Hematopoietic multipotent progenitor cell (in vitro differentiated cells): Measurements from ENCODE around the gene API5. TPM values are rescaled to one million over a fixed set of nuclear protein-coding genes. Genes with fewer than 3 reads are reported as not detected.
"Not testable (repeated sequence)": the region's sequence is repeated elsewhere in the genome, so short reads cannot be mapped to it uniquely, and the experiment has no call there.

ENCODE experiments used
- DNase-seq, 3 donors: peaks; one replicate each; pipeline ENCODE4 v3.0.0-alpha.2; 2011 to 2015; ENCODE audit warnings: low read depth in 2 of 3, low spot score in 2 of 3
- total RNA-seq: library from RNA; depleted of rRNA; stranded (reverse); fragments of >200 nt; gene quantifications from one replicate; pipeline ENCODE4 v1.2.3, GENCODE V29; 2012

API5 gene
- 32.9 TPM for total RNA-seq

DNA sequence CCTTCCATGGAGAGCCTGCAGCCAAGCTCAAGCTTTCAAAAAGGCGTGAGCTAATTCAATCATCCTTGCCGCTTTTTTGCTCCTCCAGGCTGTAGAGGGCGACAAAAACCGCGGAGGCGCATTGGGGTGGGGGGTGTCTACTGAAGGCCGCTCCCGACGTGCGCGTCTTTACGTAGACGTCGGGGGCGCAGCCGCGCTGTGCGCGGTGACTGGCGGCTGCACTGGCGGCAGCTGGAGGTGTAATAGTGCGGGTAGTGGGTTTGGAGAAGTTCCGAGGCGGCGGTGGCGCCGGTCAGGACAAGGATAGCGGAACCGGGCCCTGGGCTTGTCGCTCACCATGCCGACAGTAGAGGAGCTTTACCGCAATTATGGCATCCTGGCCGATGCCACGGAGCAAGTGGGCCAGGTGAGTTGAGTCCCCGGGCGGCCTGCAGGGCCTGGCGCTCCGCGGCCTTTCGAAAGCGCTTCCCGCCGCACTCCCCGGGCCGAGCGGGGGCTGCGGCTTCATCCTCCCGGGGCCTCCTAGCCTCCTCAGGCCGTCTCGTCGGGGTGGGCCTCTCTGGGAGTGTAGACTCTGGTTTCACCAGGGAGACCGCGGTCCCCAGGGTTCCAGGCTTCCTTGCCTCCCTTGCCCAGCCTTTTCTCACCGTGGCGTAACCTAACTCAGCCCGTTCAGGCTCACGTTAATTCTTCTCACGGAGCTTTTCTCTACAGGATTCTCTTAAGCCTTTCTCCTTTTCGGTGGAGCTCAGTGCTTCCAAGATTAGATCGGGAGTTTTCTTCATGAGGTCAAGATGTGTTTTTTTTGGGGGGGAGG, at the start of gene API5:
Gene API5 (plus strand): TSS at position 206 of the 817 bp plus-strand sequence. CDS start 132 bp downstream, at position 338.
- peak; percentile 82 to 98 (median 97) for DNase-seq

DNA sequence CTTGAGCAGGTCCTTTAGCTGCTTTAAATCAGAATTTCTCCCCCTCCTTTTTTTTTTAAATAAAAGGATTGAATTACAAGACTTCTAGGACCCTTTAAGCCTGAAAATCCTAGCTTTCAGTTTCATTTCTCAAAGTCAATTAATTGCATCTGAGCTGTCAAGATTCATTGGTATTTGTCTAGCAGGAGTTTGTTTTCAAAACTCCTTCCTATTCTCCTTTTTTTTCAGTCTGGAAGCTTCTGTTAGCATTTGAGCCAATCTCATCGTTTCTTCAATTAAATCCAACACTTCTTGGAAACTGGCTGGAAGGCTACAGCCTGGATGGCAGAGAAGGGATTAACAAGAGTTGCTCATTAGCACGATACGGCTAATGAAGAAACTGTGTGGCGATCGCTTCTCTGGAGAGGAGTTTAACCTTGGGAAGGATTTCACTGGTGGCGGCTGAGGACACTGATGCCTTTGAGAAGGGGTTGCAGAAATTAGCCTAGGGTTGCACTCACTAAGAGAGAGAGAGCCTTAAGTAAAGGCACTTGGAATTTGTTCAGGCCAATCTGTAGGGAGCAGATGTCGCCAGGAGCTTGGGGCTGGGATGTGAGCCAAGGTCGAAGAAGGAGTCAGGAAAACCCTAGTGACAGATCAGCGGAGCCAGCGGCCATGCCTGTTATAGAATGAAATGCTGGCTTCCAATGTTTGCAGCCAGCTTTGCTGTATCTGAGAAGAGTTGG, 43.8 kb upstream of the API5 start:
- no peak for DNase-seq

DNA sequence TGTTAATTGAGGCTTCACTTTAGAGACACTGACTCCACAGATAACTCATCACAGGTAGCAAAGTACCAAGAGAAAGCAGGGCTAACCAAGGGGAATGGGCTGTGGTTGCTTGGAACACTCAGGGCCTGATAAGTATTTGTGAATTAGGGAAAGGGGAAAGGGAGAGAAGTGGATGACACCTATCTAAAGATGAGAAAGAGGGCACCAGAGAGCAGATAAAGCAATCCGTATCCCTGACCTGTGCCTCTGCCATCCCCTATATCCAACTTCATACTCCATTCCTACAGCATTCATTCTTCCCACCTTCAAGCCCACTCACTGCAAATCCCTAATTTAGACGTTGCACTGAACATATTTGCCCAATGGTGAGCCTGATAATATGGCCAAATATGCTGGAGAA, 43.0 kb upstream of the API5 start:
- DNase-seq, result no peak

DNA sequence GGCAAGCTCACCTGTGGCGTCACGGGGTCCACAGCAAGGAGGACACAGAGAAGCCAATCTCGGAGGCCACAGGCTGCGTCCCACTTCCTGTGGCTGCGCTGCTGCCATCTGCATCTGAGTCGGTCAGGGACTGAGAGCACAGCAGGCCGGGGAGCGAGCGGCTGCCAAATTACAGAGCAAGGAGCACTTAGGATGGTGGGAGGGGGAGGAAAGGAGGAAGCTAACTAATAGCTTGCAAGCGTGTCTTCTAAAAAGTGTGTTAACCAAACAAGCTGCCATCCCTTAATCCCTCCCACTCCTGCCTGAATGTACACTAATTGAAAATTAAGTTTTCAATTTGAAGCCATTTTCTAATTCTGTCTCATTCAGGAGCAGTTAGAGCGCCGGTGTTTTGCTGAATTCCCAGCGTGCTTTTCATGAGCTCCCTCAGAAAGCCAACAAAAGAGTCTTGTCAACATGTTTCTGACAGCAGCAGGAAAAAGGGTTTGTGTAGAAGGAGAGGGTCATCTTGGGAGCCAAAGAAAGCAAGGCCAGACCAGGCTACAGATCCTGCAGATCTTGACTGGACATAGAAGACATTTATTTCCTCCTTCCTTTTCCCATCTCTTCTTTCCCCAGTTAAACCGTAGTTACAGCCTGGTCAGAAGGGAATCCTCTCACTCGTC, 42.4 kb upstream of the API5 start:
- DNase-seq, result peak in 1 of 3 donors; percentile 4

DNA sequence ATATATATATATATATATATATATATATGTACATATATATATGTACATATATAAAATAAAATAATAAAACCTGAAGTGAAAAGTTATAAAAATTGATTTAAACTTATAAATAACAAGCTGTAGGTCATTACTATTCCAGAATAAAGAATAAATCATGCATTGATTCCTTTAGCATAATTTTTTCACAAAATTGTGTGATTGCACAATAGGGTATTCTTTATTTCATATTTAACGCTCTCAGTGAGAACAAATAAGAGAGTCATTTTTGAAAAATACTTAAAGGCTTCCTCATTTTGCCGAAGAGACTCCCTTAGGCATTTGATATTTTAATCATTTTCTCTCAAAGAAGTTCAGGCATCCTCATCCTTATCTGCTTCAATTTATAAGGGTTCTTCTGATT, 41.3 kb upstream of the API5 start:
- DNase-seq, result no peak

DNA sequence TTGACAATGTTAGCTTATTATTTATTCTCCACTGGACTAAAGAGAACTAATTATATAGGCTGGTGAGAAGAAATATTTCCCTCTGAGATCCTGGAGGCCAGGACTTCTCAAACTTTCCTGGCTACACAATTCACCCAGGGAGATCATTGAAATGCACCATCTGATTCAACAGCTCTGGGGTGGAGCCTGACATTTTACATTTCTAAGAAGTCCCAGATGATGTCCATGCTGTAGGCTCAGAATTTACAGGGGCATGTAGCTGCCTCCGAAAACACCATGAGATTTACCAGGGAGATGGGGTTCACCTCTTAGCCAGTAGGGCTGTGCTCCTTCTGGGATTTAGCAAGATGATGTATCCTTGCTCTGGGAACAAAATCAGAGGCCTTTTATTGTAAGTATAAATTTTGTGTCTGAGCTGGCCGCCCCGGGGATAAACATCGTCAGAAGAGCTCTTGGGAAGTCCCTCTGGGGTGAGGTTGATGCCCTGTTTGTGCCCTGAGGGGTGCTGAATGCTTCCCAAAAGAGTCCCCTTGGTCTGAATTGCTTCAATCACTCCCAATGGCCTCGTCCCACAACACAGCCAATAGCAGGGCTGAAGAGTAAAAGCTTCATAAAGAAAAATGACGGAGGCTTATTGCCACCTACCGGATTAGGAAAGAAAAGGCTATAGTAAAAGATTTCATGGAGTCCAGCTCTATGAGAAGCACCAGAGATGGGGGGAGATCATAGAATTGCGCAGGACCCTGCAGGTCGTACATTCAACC, 33.4 kb upstream of the API5 start:
- peak in 1 of 3 donors; percentile 42 for DNase-seq

DNA sequence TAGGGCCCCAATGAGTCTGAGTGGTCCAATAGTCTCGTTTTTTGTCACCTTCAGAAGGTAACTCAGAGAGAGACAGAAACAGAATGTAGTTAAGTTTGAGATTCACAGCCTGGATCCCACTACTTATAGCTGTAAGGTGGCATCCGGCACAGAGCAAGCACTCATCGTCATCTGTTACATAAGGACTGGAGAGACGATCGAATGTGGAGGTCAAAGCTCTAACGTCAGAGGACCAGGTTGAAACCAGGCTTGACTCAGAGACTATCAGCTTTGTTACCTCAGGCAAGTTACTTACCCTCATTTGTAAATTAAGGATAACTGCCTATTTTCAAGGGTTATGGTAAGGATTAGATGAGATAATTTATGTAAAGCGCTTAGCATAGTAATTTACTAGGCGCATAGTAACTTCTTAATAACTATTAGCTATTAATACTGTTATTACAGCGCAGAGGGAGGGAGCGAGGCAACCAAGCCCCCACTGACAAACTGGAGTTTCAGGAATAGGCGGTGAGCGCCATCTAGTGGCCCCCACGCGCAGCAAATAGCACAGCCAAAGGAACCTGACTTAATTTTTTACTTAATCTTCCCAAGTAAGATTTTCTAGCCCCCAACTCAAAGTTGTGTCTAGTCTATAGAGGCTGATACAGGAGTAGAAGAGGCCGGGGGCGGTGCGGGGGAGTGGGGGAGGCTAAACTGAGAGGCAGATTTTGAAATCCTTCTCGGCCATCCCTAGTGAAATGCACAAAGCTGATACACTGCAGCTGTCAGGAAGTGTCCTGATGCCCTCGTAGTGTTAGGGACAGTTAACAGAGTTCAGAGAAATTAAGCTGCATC, 29.0 kb upstream of the API5 start:
- DNase-seq, result peak; percentile 11 to 45 (median 19)

DNA sequence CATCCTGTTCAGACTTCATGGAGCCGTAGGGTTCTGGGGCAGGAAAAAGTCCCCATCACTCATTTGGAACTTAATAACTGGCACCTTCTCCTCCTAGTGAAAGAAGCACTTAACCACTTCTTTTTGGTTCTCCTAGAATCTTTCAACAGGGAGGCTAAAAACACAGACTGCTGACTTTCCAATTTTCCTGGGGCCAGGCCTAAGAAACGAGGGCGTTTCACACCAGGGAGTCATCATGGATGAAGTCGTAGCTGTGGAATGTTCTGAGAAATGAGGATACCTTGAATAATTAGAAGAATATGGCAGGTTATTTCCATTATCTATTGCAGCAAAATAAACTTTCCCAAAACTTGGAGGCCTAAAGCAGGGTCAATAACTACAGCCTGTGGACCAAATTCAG, 26.0 kb upstream of the API5 start:
- no peak for DNase-seq

DNA sequence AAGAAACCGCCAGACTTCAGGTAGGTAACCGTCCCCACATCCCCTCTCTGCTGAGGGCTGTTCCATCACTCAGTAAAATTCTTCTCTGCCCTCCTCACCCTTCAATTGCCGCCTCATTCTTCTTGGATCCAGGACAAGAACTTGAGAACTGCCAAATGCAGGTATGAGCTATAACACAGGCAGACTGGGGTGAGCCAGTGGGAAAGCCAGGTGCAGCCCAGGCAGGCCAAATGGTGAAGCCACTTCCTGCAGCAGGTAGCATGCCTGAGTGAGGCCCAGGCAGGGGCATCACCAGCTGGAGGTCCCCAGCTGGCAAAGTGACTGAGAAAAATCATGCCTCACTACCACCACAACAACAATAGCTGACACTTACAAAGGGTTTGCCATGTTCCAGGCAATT, 22.4 kb upstream of the API5 start:
- no peak for DNase-seq

DNA sequence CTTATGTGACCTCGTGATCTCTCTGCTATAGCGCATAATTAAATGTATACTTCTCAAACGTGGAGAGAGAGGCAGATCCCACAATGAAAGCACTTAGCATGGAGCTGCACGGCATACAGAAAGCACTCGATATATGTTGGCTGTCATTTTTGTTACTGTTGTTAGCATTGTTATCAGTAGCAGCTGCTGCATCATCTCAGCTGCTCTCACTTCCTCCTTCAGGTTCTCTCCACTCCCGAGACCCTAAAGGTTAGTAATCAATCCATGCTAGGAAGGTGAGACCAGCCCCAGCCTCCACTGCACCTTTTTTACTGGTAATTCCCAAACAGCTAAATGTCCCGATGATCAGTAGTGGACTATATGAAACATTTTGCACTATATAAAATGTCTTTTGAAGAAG, 13.4 kb upstream of the API5 start:
- no peak for DNase-seq

DNA sequence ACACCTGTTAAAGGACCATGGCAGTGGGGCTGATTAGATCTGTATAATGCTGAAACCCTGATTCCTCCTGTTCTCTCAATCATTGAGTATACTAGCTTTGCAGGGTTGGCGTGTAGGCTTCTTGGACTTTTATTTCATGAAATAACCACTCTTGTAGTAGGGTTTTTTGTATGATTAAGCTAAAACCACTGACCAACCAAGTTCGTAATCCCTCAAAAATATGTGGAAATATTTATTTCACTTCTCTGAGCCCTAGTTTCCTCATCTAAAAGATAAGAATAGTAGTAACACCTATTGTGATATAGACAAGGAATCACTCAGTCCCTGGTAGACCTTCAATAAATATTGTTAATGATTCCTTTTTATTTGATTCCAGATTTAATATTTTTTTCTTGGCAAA, 4.2 kb downstream of the API5 start:
- DNase-seq, result no peak

DNA sequence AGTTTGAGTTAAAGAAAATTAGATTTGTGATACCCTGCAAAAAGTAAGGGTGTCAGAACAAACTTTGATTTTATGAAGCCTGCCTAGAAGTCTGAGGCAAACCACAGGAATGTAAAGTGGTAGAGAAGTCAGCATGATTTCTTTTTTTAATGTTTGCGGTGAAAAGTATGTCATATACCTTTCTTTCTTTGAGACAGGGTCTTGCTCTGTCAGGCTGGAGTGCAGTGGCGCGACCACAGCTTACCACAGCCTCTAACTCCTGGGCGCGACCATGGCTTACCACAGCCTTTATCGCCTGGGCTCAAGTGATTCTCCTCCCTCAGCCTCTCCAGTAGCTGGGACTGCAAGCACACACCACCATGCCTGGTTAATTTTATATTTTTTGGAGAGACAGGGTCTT, 4.7 kb downstream of the API5 start:
- DNase-seq, result no peak

DNA sequence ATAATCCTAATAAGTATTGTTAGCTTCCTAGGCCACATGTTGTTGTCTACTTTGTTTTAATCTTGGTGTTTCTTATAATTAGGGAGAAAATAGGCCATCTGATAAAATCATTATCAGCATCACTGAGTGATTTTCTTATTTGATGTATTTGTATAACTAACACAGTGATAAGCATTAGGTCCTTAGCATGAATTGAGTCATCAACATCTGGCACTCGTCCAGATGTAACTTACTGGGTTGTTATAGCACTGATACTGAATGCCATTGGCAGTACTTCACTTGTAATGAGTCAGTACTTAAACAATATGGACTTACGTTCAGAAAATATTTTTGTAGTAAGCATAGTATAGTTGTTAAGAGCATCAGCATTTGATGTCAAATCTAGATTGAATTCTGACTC, 16.2 kb downstream of the API5 start:
- DNase-seq, result no peak

DNA sequence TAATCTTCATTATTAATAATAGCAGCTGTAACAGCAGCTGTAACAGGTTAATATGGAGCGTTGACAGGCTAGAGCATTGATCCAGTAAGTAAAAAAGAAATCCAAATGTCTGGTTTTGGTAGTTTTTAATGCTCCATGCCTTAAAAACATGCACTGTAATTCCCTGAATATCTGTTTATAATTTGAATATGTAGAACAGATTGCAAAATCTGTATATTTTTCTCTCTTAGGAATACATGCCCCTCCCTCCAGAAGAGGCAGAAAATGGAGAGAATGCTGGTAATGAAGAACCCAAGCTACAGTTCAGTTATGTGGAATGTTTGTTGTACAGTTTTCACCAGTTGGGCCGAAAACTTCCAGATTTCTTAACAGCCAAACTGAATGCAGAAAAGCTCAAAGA, 16.7 kb downstream of the API5 start:
- DNase-seq, result no peak

DNA sequence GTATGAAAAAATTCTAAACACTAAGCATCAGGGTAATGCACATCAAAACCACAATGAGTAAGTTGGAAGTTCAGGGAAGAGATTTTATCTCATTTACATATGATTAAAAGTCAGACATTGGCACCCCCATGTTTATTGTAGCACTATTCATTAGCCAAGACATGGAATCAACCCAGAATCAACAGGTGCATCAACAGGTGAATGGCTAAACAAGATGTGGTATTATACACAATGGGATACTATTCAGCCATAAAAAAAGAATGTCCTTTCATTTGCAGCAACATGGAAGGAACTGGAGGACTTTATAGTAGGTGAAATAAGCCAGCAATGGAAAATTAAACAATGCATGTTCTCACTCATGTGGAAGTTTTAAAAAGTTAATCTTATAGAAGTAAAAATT, 29.4 kb downstream of the API5 start:
- DNase-seq, result no peak

DNA sequence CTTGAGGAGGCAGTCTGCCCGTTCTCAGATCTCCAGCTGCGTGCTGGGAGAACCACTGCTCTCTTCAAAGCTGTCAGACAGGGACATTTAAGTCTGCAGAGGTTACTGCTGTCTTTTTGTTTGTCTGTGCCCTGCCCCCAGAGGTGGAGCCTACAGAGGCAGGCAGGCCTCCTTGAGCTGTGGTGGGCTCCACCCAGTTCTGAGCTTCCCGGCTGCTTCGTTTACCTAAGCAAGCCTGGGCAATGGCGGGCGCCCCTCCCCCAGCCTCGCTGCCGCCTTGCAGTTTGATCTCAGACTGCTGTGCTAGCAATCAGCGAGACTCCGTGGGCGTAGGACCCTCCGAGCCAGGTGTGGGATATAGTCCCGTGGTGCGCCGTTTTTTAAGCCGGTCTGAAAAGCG, 39.6 kb downstream of the API5 start:
- DNase-seq, result not testable (repeated sequence)

DNA sequence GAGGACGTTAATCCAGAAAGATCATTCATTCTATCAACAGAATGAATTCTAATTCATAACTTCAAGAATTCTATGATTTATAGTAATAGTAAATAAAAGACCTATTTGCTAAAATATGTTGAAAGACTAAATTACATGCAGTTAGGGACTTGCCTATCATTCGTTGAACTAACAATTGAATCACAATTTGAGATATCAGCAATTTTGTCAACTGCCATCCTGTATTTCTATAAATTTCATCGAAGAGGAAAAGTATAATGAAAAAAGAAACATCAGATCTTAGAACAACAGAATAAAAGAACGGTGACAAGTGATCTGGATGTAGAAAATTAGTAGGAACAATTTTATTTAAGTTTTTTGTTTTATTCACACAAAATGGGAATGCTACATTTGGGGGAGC, 42.5 kb downstream of the API5 start:
- DNase-seq, result no peak

DNA sequence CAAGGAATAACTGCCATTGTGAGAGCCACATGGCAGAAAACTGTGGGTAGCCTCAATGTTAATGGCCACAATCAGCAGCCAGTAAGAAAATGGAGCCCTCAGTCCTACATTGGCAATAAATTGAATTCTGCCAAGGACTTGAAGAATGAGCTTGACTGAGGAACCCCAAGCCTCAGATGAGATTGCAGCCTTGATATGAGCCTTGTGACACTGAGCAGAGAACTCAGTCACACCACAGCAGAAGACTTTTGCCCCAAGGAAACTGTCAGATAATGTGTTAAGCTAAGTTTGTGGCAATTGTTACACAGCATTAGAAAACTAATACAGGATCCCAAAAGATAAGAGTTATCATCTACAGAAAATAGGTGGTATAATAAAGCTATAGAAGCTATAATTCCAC, 44.5 kb downstream of the API5 start:
- no peak for DNase-seq

DNA sequence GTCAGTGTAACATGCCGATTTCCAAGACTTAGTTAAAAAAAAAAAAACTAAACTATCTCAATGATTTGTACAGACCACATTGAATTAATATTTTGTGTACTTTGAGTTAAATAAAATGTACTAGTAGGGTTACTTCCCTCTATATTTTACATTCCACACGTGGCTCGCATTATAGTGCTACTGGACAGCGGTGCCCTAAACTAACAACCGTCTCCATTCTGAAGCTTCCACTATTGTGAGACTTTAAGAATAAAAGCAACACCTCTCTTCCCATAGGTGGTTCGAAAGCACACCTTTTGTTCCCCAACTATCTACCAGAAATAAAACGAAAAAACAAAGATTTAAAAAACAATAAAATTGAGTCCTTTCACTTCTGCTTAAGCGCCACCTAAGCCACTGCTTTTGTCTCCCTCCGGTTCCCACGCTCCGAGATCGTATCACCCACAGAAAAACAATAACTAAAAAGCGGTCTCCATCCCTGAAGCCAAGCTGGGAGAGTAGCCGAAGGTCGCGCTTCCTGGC, 46.5 kb downstream of the API5 start:
- DNase-seq, result peak in 1 of 3 donors; percentile 38
